GM04503 (cell line): ENCODE results near the gene BIN1.

Source experiments
- DNase-seq: peaks from one replicate; pipeline ENCODE4 v3.0.0-alpha.2; 2012; ENCODE audit warnings: low read depth

BIN1 gene

GRCh38 chr2:127057371-127058245 lies 49.3 kb downstream of the BIN1 start:
- no peak for DNase-seq

- no peak for DNase-seq
These were observed 50.2 kb downstream of the BIN1 start for GRCh38 chr2:127056631-127057370.

- no peak for DNase-seq
These were observed 50.9 kb downstream of the BIN1 start for GRCh38 chr2:127056086-127056485.

GRCh38 chr2:127055786-127056076 lies 51.2 kb downstream of the BIN1 start:
- no peak for DNase-seq

GRCh38 chr2:127054996-127055785 lies 51.8 kb downstream of the BIN1 start:
- DNase-seq: no peak

- DNase-seq: no peak
These were observed 52.4 kb downstream of the BIN1 start for GRCh38 chr2:127054604-127054930.

GRCh38 chr2:127053731-127054603 lies 53.0 kb downstream of the BIN1 start:
- DNase-seq: no peak

GRCh38 chr2:127052771-127053691 lies 53.9 kb downstream of the BIN1 start:
- DNase-seq: no peak

GRCh38 chr2:127052057-127052770 lies 54.7 kb downstream of the BIN1 start:
- DNase-seq: no peak

- no peak for DNase-seq
These were observed 55.6 kb downstream of the BIN1 start for GRCh38 chr2:127051116-127052056.

GRCh38 chr2:127050803-127051115 lies 56.2 kb downstream of the BIN1 start:
- no peak for DNase-seq

GRCh38 chr2:127049927-127050802 lies 56.8 kb downstream of the BIN1 start:
- no peak for DNase-seq

GRCh38 chr2:127048969-127049897 lies 57.7 kb downstream of the BIN1 start:
- no peak for DNase-seq

- no peak for DNase-seq
These were observed 58.4 kb downstream of the BIN1 start for GRCh38 chr2:127048618-127048935.

- DNase-seq: no peak
These were observed 59.0 kb downstream of the BIN1 start for GRCh38 chr2:127047716-127048617.

- DNase-seq: no peak
These were observed 59.9 kb downstream of the BIN1 start for GRCh38 chr2:127047054-127047453.
